ENCODE results near the gene ASGR2.
"Not testable (repeated sequence)": the region's sequence is repeated elsewhere in the genome, so short reads cannot be mapped to it uniquely, and the experiment has no call there.

The ASGR2 gene

GRCh38 chr17:7101531-7101930 lies 13.1 kb downstream of the ASGR2 start:
- DNase-seq, result no peak
- no peak overlapping the region for H3K27ac ChIP-seq (ENCODE audit: insufficient read depth, low read length, poor library complexity, severe bottlenecking)
- H3K4me1 ChIP-seq (ENCODE audit: control insufficient read depth, insufficient read depth, low read length, poor library complexity, severe bottlenecking), result no peaks in the 10 kb centered on the region
- H3K4me3 ChIP-seq (ENCODE audit: insufficient read depth, low read depth, low read length, poor library complexity, severe bottlenecking), result no peak overlapping the region
- no peaks in the 10 kb centered on the region for H3K36me3 ChIP-seq (ENCODE audit: control insufficient read depth, insufficient read depth, low read length)
- no peaks in the 10 kb centered on the region for H3K9me3 ChIP-seq (ENCODE audit: control insufficient read depth, low read length)
- H3K27me3 ChIP-seq (replicated peaks; ENCODE audit: control insufficient read depth, insufficient read depth, low read length, poor library complexity, severe bottlenecking), result peaks cover 2% of the 10 kb centered on the region

- not testable (repeated sequence) for H3K4me1 ChIP-seq (ENCODE audit: control insufficient read depth, insufficient read depth, low read length, poor library complexity, severe bottlenecking); H3K27ac ChIP-seq (ENCODE audit: insufficient read depth, low read length, poor library complexity, severe bottlenecking); H3K36me3 ChIP-seq (ENCODE audit: control insufficient read depth, insufficient read depth, low read length); DNase-seq; H3K9me3 ChIP-seq (ENCODE audit: control insufficient read depth, low read length); H3K4me3 ChIP-seq (ENCODE audit: insufficient read depth, low read depth, low read length, poor library complexity, severe bottlenecking); H3K27me3 ChIP-seq (replicated peaks; ENCODE audit: control insufficient read depth, insufficient read depth, low read length, poor library complexity, severe bottlenecking)
Measured at GRCh38 chr17:7100641-7101379, 13.8 kb downstream of the ASGR2 start.

GRCh38 chr17:7098802-7099459 lies 15.7 kb downstream of the ASGR2 start:
- H3K36me3 ChIP-seq (ENCODE audit: control insufficient read depth, insufficient read depth, low read length), result no peaks in the 10 kb centered on the region
- H3K27ac ChIP-seq (ENCODE audit: insufficient read depth, low read length, poor library complexity, severe bottlenecking), result no peak overlapping the region
- H3K4me3 ChIP-seq (ENCODE audit: insufficient read depth, low read depth, low read length, poor library complexity, severe bottlenecking), result no peak overlapping the region
- no peaks in the 10 kb centered on the region for H3K9me3 ChIP-seq (ENCODE audit: control insufficient read depth, low read length)
- no peaks in the 10 kb centered on the region for H3K4me1 ChIP-seq (ENCODE audit: control insufficient read depth, insufficient read depth, low read length, poor library complexity, severe bottlenecking)
- peaks cover 2% of the 10 kb centered on the region for H3K27me3 ChIP-seq (replicated peaks; ENCODE audit: control insufficient read depth, insufficient read depth, low read length, poor library complexity, severe bottlenecking)
- DNase-seq, result no peak

GRCh38 chr17:7097940-7098339 lies 16.7 kb downstream of the ASGR2 start:
- Histone ChIP-seq H3K36me3 (ENCODE audit: control insufficient read depth, insufficient read depth, low read length) (no peaks in the 10 kb centered on the region), H3K4me1 (ENCODE audit: control insufficient read depth, insufficient read depth, low read length, poor library complexity, severe bottlenecking) (no peaks in the 10 kb centered on the region), H3K27ac (ENCODE audit: insufficient read depth, low read length, poor library complexity, severe bottlenecking) (no peak overlapping the region), H3K27me3 (replicated peaks; ENCODE audit: control insufficient read depth, insufficient read depth, low read length, poor library complexity, severe bottlenecking) (peaks cover 2% of the 10 kb centered on the region), H3K4me3 (ENCODE audit: insufficient read depth, low read depth, low read length, poor library complexity, severe bottlenecking) (no peak overlapping the region), H3K9me3 (ENCODE audit: control insufficient read depth, low read length) (no peaks in the 10 kb centered on the region)
- DNase-seq, result no peak

- Histone ChIP-seq H3K9me3 (ENCODE audit: control insufficient read depth, low read length) (no peaks in the 10 kb centered on the region), H3K4me3 (ENCODE audit: insufficient read depth, low read depth, low read length, poor library complexity, severe bottlenecking) (no peak overlapping the region), H3K27ac (ENCODE audit: insufficient read depth, low read length, poor library complexity, severe bottlenecking) (no peak overlapping the region), H3K36me3 (ENCODE audit: control insufficient read depth, insufficient read depth, low read length) (no peaks in the 10 kb centered on the region), H3K27me3 (replicated peaks; ENCODE audit: control insufficient read depth, insufficient read depth, low read length, poor library complexity, severe bottlenecking) (no peaks in the 10 kb centered on the region), H3K4me1 (ENCODE audit: control insufficient read depth, insufficient read depth, low read length, poor library complexity, severe bottlenecking) (no peaks in the 10 kb centered on the region)
- no peak for DNase-seq
Measured at GRCh38 chr17:7095625-7096024, 19.0 kb downstream of the ASGR2 start.

- Histone ChIP-seq H3K4me1 (ENCODE audit: control insufficient read depth, insufficient read depth, low read length, poor library complexity, severe bottlenecking) (no peaks in the 10 kb centered on the region), H3K36me3 (ENCODE audit: control insufficient read depth, insufficient read depth, low read length) (no peaks in the 10 kb centered on the region), H3K27me3 (replicated peaks; ENCODE audit: control insufficient read depth, insufficient read depth, low read length, poor library complexity, severe bottlenecking) (no peaks in the 10 kb centered on the region), H3K27ac (ENCODE audit: insufficient read depth, low read length, poor library complexity, severe bottlenecking) (no peak overlapping the region), H3K4me3 (ENCODE audit: insufficient read depth, low read depth, low read length, poor library complexity, severe bottlenecking) (no peak overlapping the region), H3K9me3 (ENCODE audit: control insufficient read depth, low read length) (no peaks in the 10 kb centered on the region)
- DNase-seq, result no peak
Measured at GRCh38 chr17:7094652-7095019, 20.0 kb downstream of the ASGR2 start.

- not testable (repeated sequence) for H3K9me3 ChIP-seq (ENCODE audit: control insufficient read depth, low read length); H3K27me3 ChIP-seq (replicated peaks; ENCODE audit: control insufficient read depth, insufficient read depth, low read length, poor library complexity, severe bottlenecking); H3K4me3 ChIP-seq (ENCODE audit: insufficient read depth, low read depth, low read length, poor library complexity, severe bottlenecking); H3K36me3 ChIP-seq (ENCODE audit: control insufficient read depth, insufficient read depth, low read length); H3K27ac ChIP-seq (ENCODE audit: insufficient read depth, low read length, poor library complexity, severe bottlenecking); H3K4me1 ChIP-seq (ENCODE audit: control insufficient read depth, insufficient read depth, low read length, poor library complexity, severe bottlenecking)
- peak in 1 of 3 donors; percentile 39 for DNase-seq
Measured at GRCh38 chr17:7091311-7092005, 23.2 kb downstream of the ASGR2 start.

- not testable (repeated sequence) for DNase-seq; H3K4me1 ChIP-seq (ENCODE audit: control insufficient read depth, insufficient read depth, low read length, poor library complexity, severe bottlenecking); H3K27me3 ChIP-seq (replicated peaks; ENCODE audit: control insufficient read depth, insufficient read depth, low read length, poor library complexity, severe bottlenecking); H3K9me3 ChIP-seq (ENCODE audit: control insufficient read depth, low read length); H3K4me3 ChIP-seq (ENCODE audit: insufficient read depth, low read depth, low read length, poor library complexity, severe bottlenecking); H3K27ac ChIP-seq (ENCODE audit: insufficient read depth, low read length, poor library complexity, severe bottlenecking); H3K36me3 ChIP-seq (ENCODE audit: control insufficient read depth, insufficient read depth, low read length)
Measured at GRCh38 chr17:7089570-7089969, 25.1 kb downstream of the ASGR2 start.

- DNase-seq; H3K4me3 ChIP-seq (ENCODE audit: insufficient read depth, low read depth, low read length, poor library complexity, severe bottlenecking); H3K9me3 ChIP-seq (ENCODE audit: control insufficient read depth, low read length); H3K27me3 ChIP-seq (replicated peaks; ENCODE audit: control insufficient read depth, insufficient read depth, low read length, poor library complexity, severe bottlenecking); H3K36me3 ChIP-seq (ENCODE audit: control insufficient read depth, insufficient read depth, low read length); H3K4me1 ChIP-seq (ENCODE audit: control insufficient read depth, insufficient read depth, low read length, poor library complexity, severe bottlenecking); H3K27ac ChIP-seq (ENCODE audit: insufficient read depth, low read length, poor library complexity, severe bottlenecking): not testable (repeated sequence)
Measured at GRCh38 chr17:7088442-7088841, 26.2 kb downstream of the ASGR2 start.

GRCh38 chr17:7084088-7084487 lies 30.5 kb downstream of the ASGR2 start:
- no peak for DNase-seq

More at GRCh38 chr17:7084088-7084487, 30.5 kb downstream of the ASGR2 start:
- Histone ChIP-seq H3K4me3 (ENCODE audit: insufficient read depth, low read depth, low read length, poor library complexity, severe bottlenecking) (no peak overlapping the region), H3K4me1 (ENCODE audit: control insufficient read depth, insufficient read depth, low read length, poor library complexity, severe bottlenecking) (peaks cover 5% of the 10 kb centered on the region), H3K27me3 (replicated peaks; ENCODE audit: control insufficient read depth, insufficient read depth, low read length, poor library complexity, severe bottlenecking) (no peaks in the 10 kb centered on the region), H3K27ac (ENCODE audit: insufficient read depth, low read length, poor library complexity, severe bottlenecking) (no peak overlapping the region), H3K9me3 (ENCODE audit: control insufficient read depth, low read length) (no peaks in the 10 kb centered on the region), H3K36me3 (ENCODE audit: control insufficient read depth, insufficient read depth, low read length) (no peaks in the 10 kb centered on the region)
